Activated CD4-positive, alpha-beta T cell treated with anti-CD3 and anti-CD28 coated beads, Interleukin-2, amount 10 ng/mL, durations not matched to agents 7 days and 5 days (primary cell): Measurements from ENCODE around the gene TEAD2. TPM values are rescaled to one million over a fixed set of nuclear protein-coding genes. Genes with fewer than 3 reads are reported as not detected.
"Not testable (repeated sequence)": the region's sequence is repeated elsewhere in the genome, so short reads cannot be mapped to it uniquely, and the experiment has no call there.

Experiments used
- CTCF ChIA-PET: fragments of 350-600 bp; sonication (Branson Sonifier 250); formaldehyde crosslinking; loops from one replicate; lab custom pipeline; 2021; ENCODE audit warnings: antibody characterized with exemption; lab: Charles Lee
- POLR2A ChIA-PET: fragments of 350-600 bp; sonication (Branson Sonifier 250); formaldehyde crosslinking; loops from one replicate; lab custom pipeline; 2021; ENCODE audit warnings: antibody characterized with exemption; lab: Charles Lee
- DNase-seq: peaks from one replicate; pipeline ENCODE4 v3.0.0-alpha.2; 2020
- H3K27ac Mint-ChIP-seq: one replicate; pipeline ENCODE4 v1.8.0; 2021; ENCODE audit warnings: mild to moderate bottlenecking, moderate library complexity, mixed read lengths
- H3K27me3 Mint-ChIP-seq: one replicate; pipeline ENCODE4 v1.8.0; 2021; ENCODE audit warnings: mixed read lengths
- H3K36me3 Mint-ChIP-seq: one replicate; pipeline ENCODE4 v1.8.0; 2021; ENCODE audit warnings: low read depth, mixed read lengths
- H3K4me1 Mint-ChIP-seq: one replicate; pipeline ENCODE4 v1.8.0; 2021; ENCODE audit warnings: mixed read lengths
- H3K4me3 Mint-ChIP-seq: one replicate; pipeline ENCODE4 v1.8.0; 2021; ENCODE audit warnings: mild to moderate bottlenecking, moderate library complexity, mixed read lengths
- H3K9me3 Mint-ChIP-seq: one replicate; pipeline ENCODE4 v1.8.0; 2021; ENCODE audit warnings: mixed read lengths
- microRNA-seq: library from miRNA; unstranded; fragments of <30 nt; microRNA quantifications from one replicate; pipeline ENCODE4 v1.2.0, GENCODE V29; 2021; ENCODE audit warnings: borderline microRNAs expressed, borderline replicate concordance
- total RNA-seq, 2 experiments: library from RNA; stranded (reverse); gene quantifications; one replicate each; pipeline ENCODE4 v1.2.3, GENCODE V29; 2021

TEAD2 gene
- total RNA-seq, 2 experiments from 2014 or later = not detected

DNA sequence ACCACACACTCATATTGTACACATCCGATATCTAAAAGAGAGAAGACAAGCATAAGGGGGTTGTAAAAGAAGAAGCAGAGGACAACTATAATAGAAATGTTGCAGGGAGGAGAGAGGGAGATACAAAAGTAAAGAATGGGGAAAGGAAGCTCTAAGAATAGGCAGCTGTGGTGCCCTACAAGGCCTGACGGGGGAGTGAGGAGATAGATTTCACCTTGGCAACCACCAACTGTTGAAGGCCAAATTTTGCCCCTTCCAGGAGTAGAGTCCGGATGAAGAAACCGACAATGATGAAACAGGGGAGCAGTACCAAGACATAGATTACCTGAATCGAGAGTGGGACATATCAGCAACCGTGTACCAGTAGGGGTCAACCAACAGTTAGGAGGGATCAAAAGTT lies 53.1 kb downstream of the TEAD2 start:
- DNase-seq = no peak
- no peak overlapping the region for H3K4me3 Mint-ChIP-seq
- ChIA-PET CTCF (no interaction called here), POLR2A (no interaction called here)
- H3K4me1 Mint-ChIP-seq = no peaks in the 10 kb centered on the region
- H3K27me3 Mint-ChIP-seq = no peaks in the 10 kb centered on the region
- no peak overlapping the region for H3K27ac Mint-ChIP-seq
- H3K9me3 Mint-ChIP-seq = no peaks in the 10 kb centered on the region
- peaks cover 6% of the 10 kb centered on the region for H3K36me3 Mint-ChIP-seq

DNA sequence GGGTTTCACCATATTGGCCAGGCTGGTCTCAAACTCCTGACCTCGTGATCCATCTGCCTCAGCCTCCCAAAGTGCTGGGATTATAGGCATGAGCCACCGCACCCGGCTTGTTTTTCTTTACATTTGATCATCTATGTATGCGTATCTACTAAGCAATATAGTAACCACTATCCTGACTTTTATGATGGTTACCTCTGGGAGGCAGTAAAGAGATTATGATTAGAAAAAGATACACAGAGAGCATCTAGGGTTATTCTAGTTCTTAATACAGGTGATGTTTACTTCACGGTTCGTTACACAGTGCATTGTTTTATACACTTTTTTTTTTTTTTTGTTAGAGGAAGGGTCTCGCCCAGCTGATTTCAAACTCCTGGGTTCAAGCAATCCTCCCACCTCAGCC lies 55.5 kb downstream of the TEAD2 start:
- CTCF ChIA-PET, H3K9me3 Mint-ChIP-seq, POLR2A ChIA-PET: not testable (repeated sequence)

DNA sequence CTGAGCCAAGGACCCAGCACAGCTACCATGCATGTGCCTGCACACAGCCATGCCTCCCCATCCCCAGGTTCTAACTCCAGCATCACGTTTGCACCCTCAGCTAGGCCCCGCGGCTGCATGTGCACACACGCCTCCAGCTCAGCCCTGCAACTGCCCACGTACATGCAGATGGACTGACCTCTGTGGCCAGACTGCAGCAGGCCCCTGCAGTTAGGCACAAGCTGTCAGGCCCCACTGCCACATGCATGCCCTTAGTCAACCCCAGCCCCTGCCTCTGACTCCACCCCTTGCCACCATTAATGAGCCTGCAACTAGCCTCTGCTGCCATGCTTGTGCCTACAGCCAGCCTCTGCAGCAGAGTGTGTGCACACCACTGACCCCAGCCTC lies 60.4 kb downstream of the TEAD2 start:
- Mint-ChIP-seq H3K36me3 (peaks cover 7% of the 10 kb centered on the region), H3K4me3 (no peak overlapping the region), H3K4me1 (peaks cover 2% of the 10 kb centered on the region), H3K27ac (no peak overlapping the region), H3K9me3 (peaks cover 5% of the 10 kb centered on the region), H3K27me3 (peaks cover 5% of the 10 kb centered on the region)
- CTCF ChIA-PET = interaction anchor here (0.6 to 1.7 kb wide), 10 partner anchors 10 to 168 kb away, joined by 3 to 6 read pairs (median 3); no protein-coding TSS in a partner anchor
- POLR2A ChIA-PET = no interaction called here
- DNase-seq = no peak

More for the DNA sequence above, 55.5 kb downstream of the TEAD2 start:
- H3K27me3 Mint-ChIP-seq, H3K4me3 Mint-ChIP-seq, DNase-seq, H3K4me1 Mint-ChIP-seq, H3K27ac Mint-ChIP-seq: not testable (repeated sequence)
- peaks cover 13% of the 10 kb centered on the region for H3K36me3 Mint-ChIP-seq

- POLR2A ChIA-PET = no interaction called here
- CTCF ChIA-PET = interaction anchor here (0.6 to 1.7 kb wide), 17 partner anchors 10 to 427 kb away, joined by 3 to 6 read pairs (median 3); no protein-coding TSS in a partner anchor
Observed at GRCh38 chr19:49301165-49301865, 60.9 kb downstream of the TEAD2 start.

GRCh38 chr19:49298653-49299052 lies 63.6 kb downstream of the TEAD2 start:
- CTCF ChIA-PET, H3K4me3 Mint-ChIP-seq, DNase-seq, H3K27ac Mint-ChIP-seq, H3K36me3 Mint-ChIP-seq, POLR2A ChIA-PET, H3K9me3 Mint-ChIP-seq, H3K4me1 Mint-ChIP-seq, H3K27me3 Mint-ChIP-seq: not testable (repeated sequence)

More at GRCh38 chr19:49301165-49301865, 60.9 kb downstream of the TEAD2 start:
- H3K4me1 Mint-ChIP-seq = peaks cover 2% of the 10 kb centered on the region
- peaks cover 7% of the 10 kb centered on the region for H3K36me3 Mint-ChIP-seq
- H3K9me3 Mint-ChIP-seq = peaks cover 5% of the 10 kb centered on the region
- peaks cover 5% of the 10 kb centered on the region for H3K27me3 Mint-ChIP-seq
- peak; percentile 83 for DNase-seq
- no peak overlapping the region for H3K27ac Mint-ChIP-seq
- H3K4me3 Mint-ChIP-seq = no peak overlapping the region

- POLR2A ChIA-PET = no interaction called here
Observed at GRCh38 chr19:49297403-49297802, 64.8 kb downstream of the TEAD2 start.

GRCh38 chr19:49295208-49295880 lies 66.9 kb downstream of the TEAD2 start:
- POLR2A ChIA-PET = no interaction called here
- no peaks in the 10 kb centered on the region for H3K4me1 Mint-ChIP-seq
- no peak overlapping the region for H3K4me3 Mint-ChIP-seq
- H3K27me3 Mint-ChIP-seq = peaks cover 3% of the 10 kb centered on the region
- CTCF ChIA-PET = interaction anchor here (0.6 to 1.6 kb wide), 4 partner anchors 73 to 837 kb away, joined by 3 to 5 read pairs (median 3); no protein-coding TSS in a partner anchor
- H3K9me3 Mint-ChIP-seq = no peaks in the 10 kb centered on the region
- no peak for DNase-seq
- H3K27ac Mint-ChIP-seq = no peak overlapping the region
- no peaks in the 10 kb centered on the region for H3K36me3 Mint-ChIP-seq

More at GRCh38 chr19:49297403-49297802, 64.8 kb downstream of the TEAD2 start:
- CTCF ChIA-PET = no interaction called here
- Mint-ChIP-seq H3K36me3 (no peaks in the 10 kb centered on the region), H3K27ac (no peak overlapping the region), H3K4me3 (no peak overlapping the region), H3K9me3 (no peaks in the 10 kb centered on the region), H3K4me1 (peaks cover 2% of the 10 kb centered on the region), H3K27me3 (peaks cover 3% of the 10 kb centered on the region)
- no peak for DNase-seq

- H3K36me3 Mint-ChIP-seq = no peaks in the 10 kb centered on the region
- no peak overlapping the region for H3K27ac Mint-ChIP-seq
- no peak for DNase-seq
- no peak overlapping the region for H3K4me3 Mint-ChIP-seq
- peaks cover 3% of the 10 kb centered on the region for H3K27me3 Mint-ChIP-seq
- POLR2A ChIA-PET = no interaction called here
- H3K9me3 Mint-ChIP-seq = no peaks in the 10 kb centered on the region
- no peaks in the 10 kb centered on the region for H3K4me1 Mint-ChIP-seq
- CTCF ChIA-PET = interaction anchor here (0.7 kb wide), 1 partner anchor 387 kb away, joined by 3 read pairs; no protein-coding TSS in a partner anchor
Observed at GRCh38 chr19:49294401-49294800, 67.8 kb downstream of the TEAD2 start.

Small RNAs within 50 kb of the gene (microRNA-seq; reads per million reads assigned to microRNA genes)
- not detected for gene MIR4324

Other genes with a start within 250 kb of the TEAD2 start
- gene LIN7B, start 248.0 kb downstream of the TEAD2 start, total RNA-seq = 1 to 10 TPM; 5.6 TPM
- 1 to 10 TPM; 1.0 to 1.3 TPM for gene C19orf73, start 243.3 kb downstream of the TEAD2 start, total RNA-seq
- gene PPFIA3, start 242.9 kb downstream of the TEAD2 start, total RNA-seq = 1 to 10 TPM; 1.6 TPM
- not detected for gene HRC, start 207.0 kb downstream of the TEAD2 start, total RNA-seq
- under 1 TPM; 0.25 to 0.33 TPM for gene TRPM4, start 204.6 kb downstream of the TEAD2 start, total RNA-seq
- 1 to 10 TPM; 4.8 to 5.7 TPM for gene SLC6A16, start 37.2 kb downstream of the TEAD2 start, total RNA-seq
- 100 to 1,000 TPM; 268 to 352 TPM for gene CD37, start 27.0 kb downstream of the TEAD2 start, total RNA-seq
- not detected for gene DKKL1, start 1.5 kb upstream of the TEAD2 start, total RNA-seq
- under 1 TPM; 0.45 to 0.85 TPM for gene KASH5, start 25.8 kb upstream of the TEAD2 start, total RNA-seq
- 1 to 10 TPM in 1 of 2 experiments, under 1 TPM in 1; 0.52 to 1.2 TPM for gene PTH2, start 61.0 kb upstream of the TEAD2 start, total RNA-seq
- gene GFY, start 63.0 kb upstream of the TEAD2 start, total RNA-seq = not detected
- under 1 TPM; 0.15 to 0.25 TPM for gene SLC17A7, start 79.1 kb upstream of the TEAD2 start, total RNA-seq
- gene PIH1D1, start 89.4 kb upstream of the TEAD2 start, total RNA-seq = 100 to 1,000 TPM; 146 to 176 TPM
- 10 to 100 TPM; 49.2 to 60.4 TPM for gene ALDH16A1, start 90.8 kb upstream of the TEAD2 start, total RNA-seq
- 100 to 1,000 TPM; 348 to 355 TPM for gene FLT3LG, start 111.8 kb upstream of the TEAD2 start, total RNA-seq
- 1,000 to 10,000 TPM; 2,327 to 2,349 TPM for gene RPL13A, start 125.2 kb upstream of the TEAD2 start, total RNA-seq
- 1,000 to 10,000 TPM; 1,996 to 2,084 TPM for gene RPS11, start 134.0 kb upstream of the TEAD2 start, total RNA-seq
- 10 to 100 TPM; 25.0 to 27.4 TPM for gene FCGRT, start 150.2 kb upstream of the TEAD2 start, total RNA-seq
- gene RCN3, start 165.6 kb upstream of the TEAD2 start, total RNA-seq = 1 to 10 TPM; 4.2 TPM
- gene NOSIP, start 218.1 kb upstream of the TEAD2 start, total RNA-seq = 100 to 1,000 TPM; 288 TPM
- 1 to 10 TPM; 1.1 TPM for gene PRRG2, start 218.9 kb upstream of the TEAD2 start, total RNA-seq
- 10 to 100 TPM; 41.5 to 45.9 TPM for gene PRR12, start 228.8 kb upstream of the TEAD2 start, total RNA-seq